Umbilical cord (tissue), 2 donors: ENCODE results near the gene KCNF1. TPM values are rescaled to one million over a fixed set of nuclear protein-coding genes. Genes with fewer than 3 reads are reported as not detected.

Experiments used
- DNase-seq: peaks from one replicate; pipeline ENCODE4 v3.0.0-alpha.2; 2015; ENCODE audit warnings: low spot score
- total RNA-seq: library from RNA; depleted of rRNA; stranded (reverse); fragments of >200 nt; gene quantifications from one replicate; pipeline ENCODE4 v1.2.3, GENCODE V29; 2014; ENCODE audit warnings: low replicate concordance; ENCODE audit not compliant: insufficient read depth

KCNF1 gene
- total RNA-seq, 1 donor from 2014 or later: 2.6 TPM

DNA sequence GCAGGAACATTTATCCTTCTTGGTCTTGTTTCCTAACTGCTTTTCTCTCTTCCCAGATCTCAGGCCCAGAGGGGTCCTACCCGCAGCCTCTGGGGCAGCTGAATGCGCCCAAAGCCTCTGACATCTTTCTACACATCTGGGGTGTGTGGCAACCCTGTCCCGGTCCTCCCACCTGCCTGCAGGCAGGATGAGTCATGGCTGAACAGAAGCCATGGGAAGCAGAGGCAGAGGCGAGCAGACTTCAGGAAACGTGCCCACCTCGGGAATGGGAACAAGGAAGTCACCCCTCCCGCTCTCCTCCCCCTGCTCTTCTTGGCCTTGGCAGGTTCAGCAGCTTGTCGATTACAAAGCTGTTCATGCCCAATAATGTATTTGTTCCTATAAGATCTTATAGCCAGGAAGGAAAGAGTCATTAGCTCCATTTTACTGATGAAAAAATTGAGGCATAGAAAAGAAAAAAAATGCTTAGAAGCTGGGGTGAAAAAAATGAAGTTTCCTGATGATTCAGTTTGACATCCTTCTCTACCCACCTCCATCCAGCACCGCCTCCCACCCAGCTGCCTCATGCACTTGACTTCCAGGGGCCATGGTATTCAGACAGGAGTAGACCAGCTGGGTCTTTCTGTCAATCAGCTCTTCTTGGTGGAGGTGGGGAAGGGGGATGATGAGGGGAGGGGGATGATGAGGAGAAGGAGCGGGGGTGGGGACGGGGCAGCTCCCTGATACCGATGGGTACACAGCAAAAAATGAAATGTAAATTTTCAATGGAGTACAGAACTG is 10.4 kb upstream of the KCNF1 start:
- DNase-seq: no peak

DNA sequence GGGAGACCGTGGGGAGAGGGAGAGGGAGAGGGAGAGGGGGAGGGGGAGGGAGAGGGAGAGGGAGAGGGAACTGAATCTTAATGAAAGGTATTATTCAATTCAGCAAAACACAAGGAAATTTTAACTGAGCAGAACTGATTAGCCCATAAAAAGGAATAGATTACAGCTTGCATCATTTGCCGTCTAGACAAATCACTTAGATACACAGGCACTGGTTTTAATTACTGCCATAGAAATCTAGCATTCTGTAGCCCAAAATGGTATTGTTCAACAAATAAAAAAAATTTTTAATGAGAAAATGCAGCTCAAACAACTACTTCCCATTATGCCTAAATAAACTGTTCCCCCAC is 7.9 kb upstream of the KCNF1 start:
- DNase-seq: no peak

DNA sequence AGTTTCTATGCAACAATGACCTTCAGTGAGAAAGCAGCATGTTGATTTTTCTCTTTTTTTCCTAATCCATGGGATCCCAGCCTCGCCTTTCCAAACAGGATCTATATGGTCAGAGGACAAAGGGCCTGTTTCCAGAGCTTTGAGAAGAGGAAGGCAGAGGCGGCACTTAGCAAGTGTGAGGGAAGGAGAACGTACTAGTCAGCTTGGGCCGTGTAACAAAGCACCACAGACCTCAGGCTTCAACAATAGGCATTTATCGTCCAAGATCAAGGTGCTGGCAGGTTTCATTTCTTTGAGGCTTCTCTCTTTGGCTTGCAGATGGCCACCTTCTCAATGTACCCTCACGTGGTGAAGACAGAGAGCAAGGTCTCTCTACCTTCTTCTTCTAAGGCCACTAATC is 7.3 kb upstream of the KCNF1 start:
- no peak for DNase-seq

DNA sequence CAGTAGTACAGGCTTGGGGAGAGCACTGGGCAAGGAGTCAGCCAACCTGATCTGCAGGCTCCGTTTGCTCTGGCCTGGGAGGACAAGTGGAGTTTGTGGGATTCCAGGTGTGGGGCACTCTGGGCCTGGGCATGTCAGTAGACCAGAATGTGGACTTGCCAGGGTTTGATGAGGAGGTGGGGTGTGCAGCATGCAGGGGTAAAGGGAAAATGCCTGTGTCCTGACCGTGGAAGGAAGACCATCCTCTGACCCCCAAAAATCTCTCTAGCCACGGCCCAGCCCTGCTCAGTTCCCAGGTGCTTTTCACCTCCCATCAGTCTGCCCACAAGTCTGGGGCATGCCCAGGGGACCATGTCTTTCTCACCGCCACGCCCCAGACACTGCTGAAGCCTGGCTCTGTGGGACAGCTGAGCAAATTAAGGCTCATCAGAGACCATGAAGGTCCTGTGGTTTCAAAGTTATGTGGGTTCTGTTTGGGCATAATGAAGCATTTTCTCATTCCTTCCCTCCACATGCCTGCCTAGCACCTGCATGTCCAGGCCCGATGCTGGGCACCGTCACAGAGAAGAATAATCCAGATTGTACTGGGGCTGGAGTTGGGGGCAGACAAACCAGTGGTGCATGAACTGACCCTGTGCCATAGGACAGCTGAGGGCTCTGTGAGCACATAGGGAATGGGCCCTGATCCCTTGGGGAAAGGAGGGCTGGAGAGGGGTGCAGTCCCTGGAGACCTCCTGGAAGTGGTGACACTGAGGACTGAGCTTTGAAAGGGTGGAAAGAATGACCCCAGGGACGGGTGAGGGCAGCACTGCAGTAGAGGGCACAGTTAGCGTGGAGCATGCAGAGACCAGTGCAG is 6.5 kb upstream of the KCNF1 start:
- DNase-seq: no peak

DNA sequence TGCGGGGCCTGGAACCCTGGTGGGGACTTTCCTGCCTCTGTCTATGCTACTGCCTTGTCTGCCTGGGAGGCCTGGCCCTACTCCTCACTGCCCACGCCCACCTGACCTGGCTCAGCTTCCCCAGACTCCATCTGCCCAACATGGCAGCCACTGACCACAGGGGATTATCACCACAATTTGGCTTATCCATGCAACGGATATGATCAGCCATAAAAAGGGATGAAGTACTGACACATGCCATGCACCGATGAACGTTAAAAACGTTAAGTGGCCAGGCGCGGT is 5.9 kb upstream of the KCNF1 start:
- DNase-seq: no peak

DNA sequence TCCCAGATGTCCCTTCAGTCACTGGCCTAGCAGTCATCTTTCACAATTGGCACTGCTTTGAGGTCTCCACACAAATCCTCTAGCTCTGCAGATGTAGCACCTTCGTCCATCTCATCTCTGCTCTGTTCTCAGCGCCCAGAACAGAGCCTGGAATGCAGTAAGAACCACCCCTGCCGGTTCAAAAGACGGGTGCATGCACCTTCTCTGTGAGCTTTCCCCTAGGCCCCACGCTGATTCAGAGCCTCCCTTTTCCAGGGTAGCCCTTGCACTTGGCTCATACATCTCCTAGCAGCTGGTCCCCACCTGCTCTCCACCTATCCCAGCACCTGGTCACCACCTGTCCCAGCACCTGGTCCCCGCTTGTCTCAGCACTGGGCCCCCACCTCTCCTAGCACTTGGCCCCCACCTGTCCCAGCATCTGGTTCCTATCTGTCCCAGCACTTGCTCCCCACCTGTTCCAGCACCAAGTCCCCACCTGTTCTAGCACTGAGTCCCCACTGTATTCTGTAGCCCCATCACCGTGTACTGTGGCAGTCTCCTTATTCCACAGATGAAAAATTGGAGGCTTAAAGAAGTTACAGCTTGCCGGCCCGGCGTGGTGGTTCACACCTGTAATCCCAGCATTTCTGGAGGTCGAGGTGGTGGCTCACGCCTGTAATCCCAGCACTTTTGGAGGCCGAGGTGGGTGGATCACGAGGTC is 4.7 kb upstream of the KCNF1 start:
- DNase-seq: no peak

DNA sequence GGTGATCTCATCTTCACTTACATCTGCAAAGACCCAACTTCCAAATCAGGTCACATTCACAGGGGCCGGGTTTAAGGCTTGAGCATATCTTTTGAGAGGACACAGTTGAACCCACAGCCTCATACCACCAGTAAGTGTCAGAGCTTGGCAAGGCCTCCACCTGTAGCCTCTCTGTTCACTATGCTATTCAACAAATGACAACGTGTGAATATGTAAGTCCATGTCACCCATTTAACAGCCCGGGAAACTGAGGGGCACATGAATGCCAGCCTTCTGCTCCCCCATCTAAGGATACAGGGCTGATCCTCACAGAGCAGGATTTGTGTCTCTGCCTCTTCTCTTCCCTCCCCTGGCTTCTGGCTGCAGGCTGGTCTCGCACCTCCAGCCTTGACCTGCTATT is 3.5 kb upstream of the KCNF1 start:
- no peak for DNase-seq

DNA sequence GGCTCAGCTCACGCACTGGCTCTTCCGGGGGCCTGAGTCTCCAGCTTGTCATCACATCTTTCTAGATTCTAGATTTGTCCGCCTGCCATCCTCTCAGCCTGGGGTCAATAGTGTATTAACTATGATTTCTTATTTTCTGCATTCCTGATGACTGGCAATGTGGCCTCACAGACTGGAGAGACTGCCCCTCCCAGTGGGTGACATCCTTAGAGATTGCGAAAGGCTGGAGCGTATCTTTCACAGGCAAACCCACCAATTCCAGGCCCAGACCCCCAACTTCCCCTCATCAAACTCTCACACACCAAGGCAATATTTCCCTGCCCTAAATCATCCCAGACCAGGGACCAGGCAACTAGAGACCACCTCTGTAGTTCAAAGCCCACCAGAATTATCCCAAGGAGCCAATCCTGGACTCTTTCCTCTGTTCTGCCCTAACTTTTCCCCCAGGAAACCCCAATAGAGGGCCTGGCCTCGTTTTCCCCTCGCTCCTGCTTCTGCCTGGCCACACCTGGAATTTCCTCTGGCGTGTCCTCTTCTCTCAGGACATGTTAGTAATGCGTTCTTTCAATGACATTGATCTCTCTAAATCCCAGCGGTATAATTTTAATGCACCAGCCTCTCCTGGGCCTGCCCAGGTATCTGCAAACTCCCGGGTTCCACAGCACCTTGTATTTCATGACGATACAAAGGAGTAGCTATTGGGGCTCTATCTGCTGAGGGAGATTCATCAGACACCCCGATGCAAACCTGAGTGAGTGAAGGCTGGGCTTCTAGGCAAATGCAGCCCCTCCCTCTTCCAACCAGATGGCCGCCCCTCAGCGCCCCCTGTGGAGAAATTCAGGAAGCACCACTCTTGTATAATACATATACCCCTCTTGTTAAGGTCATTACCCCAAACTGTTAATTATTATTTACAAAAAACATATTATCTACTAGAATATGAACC is 2.4 kb upstream of the KCNF1 start:
- no peak for DNase-seq

DNA sequence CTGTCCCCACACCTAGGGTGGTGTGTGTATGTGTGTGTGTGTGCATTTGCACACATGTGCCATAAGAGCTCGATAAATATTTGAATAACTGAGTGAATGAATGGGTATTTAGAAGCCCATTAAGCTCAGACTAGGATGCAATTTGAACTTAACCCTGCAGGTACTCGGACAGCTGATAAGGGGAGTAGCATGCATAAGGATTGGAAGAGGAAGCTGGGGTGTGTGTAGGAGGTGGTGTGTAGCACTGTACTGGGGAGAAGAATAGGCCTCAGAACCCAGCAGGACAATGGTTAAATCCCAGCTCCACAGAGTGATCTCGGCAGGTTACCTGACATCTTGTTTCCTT is 1.8 kb upstream of the KCNF1 start:
- no peak for DNase-seq

DNA sequence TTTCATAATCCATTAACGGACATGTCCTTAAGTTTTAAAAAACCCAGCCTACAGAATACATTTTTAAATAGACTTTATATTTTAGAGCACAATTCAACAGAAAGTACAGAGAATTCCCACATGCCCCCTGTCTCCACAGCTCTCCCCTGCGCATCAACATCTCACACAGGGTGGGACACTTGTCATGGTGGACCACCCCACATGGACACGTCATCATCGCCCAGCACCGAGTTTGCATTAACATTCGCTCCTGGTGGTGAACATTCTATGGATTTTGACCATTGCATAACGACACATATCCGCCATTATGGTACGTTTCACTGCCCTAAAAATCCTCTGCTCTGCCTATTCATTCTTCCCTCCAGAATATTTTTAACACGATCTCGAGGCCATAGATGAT is 1.1 kb upstream of the KCNF1 start:
- DNase-seq: no peak

DNA sequence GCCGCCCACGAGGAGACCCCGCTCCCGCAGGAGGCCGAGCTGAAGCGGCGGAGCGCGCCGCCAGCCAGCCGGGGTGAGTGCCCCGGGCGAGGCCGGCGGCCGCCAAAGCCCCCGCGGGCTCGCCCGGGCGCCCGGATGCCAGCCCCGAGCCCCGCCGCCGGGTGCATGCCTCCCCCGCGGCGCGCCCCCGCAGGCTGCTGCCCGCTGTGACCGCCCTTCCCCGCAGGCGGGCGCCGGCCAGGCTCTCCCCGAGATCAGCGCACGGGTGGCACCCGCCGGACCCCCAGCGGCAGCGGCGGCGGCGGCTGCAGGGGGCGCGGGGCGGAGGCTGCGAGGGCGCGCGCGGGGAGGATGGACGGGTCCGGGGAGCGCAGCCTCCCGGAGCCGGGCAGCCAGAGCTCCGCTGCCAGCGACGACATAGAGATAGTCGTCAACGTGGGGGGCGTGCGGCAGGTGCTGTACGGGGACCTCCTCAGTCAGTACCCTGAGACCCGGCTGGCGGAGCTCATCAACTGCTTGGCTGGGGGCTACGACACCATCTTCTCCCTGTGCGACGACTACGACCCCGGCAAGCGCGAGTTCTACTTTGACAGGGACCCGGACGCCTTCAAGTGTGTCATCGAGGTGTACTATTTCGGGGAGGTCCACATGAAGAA is 470 bp downstream of the KCNF1 start:
- no peak for DNase-seq

DNA sequence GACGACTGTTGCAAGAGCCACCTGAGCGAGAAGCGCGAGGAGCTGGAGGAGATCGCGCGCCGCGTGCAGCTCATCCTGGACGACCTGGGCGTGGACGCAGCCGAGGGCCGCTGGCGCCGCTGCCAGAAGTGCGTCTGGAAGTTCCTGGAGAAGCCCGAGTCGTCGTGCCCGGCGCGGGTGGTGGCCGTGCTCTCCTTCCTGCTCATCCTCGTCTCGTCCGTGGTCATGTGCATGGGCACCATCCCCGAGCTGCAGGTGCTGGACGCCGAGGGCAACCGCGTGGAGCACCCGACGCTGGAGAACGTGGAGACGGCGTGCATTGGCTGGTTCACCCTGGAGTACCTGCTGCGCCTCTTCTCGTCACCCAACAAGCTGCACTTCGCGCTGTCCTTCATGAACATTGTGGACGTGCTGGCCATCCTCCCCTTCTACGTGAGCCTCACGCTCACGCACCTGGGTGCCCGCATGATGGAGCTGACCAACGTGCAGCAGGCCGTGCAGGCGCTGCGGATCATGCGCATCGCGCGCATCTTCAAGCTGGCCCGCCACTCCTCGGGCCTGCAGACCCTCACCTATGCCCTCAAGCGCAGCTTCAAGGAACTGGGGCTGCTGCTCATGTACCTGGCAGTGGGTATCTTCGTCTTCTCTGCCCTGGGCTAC is 1.2 kb downstream of the KCNF1 start:
- DNase-seq: no peak

DNA sequence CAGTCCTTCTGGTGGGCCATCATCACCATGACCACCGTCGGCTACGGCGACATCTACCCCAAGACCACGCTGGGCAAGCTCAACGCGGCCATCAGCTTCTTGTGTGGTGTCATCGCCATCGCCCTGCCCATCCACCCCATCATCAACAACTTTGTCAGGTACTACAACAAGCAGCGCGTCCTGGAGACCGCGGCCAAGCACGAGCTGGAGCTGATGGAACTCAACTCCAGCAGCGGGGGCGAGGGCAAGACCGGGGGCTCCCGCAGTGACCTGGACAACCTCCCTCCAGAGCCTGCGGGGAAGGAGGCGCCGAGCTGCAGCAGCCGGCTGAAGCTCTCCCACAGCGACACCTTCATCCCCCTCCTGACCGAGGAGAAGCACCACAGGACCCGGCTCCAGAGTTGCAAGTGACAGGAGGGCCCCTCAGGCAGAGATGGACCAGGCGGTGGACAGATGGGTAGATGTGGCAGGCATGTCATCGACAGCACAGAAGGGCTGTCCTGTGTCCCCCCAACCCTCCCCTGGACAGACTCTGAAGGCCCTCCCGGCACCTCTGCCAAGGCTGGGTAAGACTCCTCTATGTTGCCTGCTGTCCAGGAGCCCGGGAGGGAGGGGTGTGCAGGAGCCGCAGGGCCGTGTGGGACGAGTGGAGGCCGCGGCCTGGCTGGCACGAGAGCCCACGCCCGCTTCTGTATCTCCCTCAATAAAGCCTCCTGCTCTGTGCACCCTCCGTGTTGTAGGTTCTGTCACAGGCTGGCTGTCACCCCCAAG is 2.0 kb downstream of the KCNF1 start:
- no peak for DNase-seq

DNA sequence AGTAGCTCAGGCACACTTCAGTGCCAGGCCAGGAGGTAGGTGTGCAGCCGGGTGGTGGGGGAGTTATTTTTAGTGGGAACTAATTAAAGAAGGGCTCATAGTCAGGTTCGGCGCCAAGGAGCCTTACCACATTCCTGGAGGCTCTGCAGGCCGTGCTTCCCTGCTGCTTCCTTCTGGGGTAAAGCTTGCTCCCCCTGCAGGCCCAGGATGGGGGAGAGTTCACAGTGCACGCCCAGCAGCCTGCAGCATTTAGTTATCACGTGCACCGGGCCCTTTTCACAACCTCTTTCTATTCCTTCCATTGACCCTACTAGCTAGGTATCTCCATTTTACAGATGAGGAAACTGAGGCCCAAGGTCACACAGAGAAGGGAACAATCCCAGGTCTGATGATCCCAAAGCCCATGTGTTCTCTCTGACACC is 2.5 kb downstream of the KCNF1 start:
- DNase-seq: no peak

DNA sequence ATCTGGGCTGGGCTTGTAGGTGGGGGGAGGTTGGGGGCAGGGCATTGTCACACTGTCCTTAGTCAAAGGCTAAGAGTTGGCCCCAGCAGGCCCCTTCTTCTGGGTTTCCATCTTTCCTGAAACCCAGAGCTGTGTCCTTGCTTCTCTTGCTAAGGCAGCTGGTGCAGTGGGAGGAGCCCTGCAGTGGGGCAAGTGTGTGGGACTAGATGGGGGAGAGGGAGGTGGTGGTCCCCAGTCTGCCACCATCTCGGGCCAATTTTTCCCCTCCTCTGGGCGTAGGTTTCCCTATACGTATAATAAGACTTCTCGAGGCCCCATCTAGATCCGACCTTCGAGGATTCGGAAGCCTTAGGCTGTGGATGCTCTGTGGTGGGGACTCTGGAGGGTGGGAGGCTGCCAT is 3.5 kb downstream of the KCNF1 start:
- DNase-seq: no peak

DNA sequence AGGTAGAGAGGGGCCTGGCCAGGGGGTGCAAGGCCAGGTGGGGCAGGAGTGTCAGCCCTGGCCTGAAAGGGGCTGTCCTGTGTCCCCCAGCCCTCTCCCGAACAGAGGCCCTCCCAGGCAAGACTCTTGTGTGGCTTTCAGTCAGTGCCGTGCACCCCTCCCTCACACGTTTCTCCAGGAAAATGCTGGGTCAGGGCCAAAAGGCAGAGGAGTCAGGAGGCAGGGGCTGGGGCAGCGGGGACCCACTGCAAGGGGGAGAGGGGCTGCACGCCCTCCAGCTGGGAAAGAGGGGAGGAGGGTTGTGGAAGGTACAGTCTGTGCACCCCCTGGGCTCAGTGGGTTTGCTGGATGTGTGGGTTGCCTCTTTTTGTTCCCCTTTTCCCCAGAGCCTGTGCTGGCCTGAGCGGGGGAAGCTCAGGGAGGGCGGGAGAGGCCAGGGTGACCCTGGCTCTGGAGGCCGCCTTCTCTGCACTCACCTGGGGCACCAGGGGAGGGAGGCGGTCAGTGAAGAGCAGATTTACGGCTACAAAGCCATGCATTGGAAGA is 4.1 kb downstream of the KCNF1 start:
- DNase-seq: no peak

DNA sequence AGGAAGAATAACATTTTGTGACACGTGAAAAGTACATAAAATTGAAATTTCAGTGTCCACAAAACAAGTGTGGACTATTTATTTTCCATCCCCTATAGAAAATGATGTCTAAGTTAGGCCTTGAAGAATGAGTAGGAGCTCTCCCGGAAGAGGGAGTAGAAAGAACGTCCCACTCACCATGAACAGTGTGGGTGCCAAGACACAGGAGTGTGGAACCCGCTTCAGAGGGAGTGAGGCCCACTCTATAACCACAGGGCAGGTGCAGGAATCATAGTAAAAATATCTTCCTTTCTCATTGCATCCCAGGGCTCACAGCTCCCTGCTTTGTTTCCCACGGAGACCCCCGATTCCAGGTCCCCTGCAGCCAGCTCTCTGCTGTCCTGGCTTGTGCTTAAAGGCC is 5.2 kb downstream of the KCNF1 start:
- DNase-seq: no peak

DNA sequence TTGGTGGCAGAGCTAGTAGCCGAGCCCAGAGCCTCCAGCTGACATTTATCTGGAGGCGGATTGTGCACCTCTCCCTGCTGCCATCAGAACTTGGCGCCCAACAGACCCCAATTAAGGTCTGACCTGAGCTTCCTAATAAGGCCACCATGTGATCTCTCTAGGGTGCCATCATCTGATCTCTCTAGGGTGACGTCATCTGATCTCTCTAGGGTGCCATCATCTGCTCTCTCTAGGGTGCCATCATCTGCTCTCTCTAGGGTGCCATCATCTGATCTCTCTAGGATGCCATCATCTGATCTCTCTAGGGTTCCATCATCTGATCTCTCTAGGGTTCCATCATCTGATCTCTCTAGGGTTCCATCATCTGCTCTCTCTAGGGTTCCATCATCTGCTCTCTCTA is 6.2 kb downstream of the KCNF1 start:
- DNase-seq: no peak

DNA sequence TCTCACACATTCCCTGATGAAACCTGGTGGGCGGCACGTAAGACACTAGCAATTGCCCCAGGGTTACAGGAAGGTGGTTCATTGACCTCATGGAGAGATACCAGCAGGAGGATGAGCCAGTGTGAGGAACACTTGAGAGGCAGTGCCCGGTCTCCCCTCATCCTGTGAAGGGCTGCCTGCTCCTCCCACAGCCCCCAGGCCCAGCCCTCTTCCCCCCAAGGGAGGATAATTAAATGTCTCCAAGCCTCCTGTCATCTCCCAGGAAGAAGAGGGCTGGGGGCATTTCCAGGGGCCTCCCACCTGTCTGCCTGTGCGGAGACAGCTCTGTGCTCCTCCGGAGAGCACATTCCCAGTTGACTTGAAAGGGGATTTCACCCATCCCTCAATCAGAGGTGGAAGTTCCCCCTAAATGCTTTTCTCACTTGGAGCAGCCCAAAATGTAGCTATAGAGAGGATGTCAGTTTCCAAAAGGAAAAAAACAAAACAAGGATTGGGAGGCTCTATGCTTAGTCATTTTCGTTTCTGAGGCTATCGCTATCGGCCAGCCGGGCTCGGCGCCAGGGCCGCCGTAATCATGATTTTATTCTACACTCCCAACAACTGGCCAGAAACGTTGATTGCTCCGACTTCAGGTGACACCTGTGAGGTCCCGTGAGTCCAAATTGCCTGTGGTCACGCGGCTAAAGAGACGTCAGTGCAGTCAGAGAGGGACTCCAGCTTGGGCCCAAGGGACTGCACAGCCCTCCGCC is 7.1 kb downstream of the KCNF1 start:
- DNase-seq: no peak
